HG03064 (cell line): ENCODE data around the gene PCBP2.

Experiments
- ATAC-seq: cut with Tn5 transposase; IDR thresholded peaks from one replicate; pipeline ENCODE4 v1.9.1; 2021; ENCODE audit warnings: low read depth; ENCODE audit not compliant: unreplicated experiment

The PCBP2 gene

DNA sequence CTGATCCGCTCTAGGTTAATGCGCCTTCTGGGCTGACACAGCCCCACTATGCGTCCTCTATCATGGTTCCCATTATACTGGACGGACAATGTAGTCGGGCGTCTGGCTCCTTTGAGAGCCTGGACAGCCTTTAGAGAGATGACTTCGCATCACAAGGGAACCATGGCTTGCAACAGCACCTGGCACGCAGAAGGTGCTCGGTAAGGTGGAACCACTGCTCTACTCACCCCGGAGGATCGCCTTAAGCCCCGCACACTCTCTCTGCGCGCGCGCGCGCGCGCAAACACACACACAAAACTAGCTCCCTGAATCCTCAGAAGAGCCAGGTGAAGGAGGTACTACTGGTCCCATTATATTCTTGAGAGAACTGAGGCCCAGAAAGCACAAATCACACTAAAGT lies 40.3 kb downstream of the PCBP2 start:
- no peak for ATAC-seq

DNA sequence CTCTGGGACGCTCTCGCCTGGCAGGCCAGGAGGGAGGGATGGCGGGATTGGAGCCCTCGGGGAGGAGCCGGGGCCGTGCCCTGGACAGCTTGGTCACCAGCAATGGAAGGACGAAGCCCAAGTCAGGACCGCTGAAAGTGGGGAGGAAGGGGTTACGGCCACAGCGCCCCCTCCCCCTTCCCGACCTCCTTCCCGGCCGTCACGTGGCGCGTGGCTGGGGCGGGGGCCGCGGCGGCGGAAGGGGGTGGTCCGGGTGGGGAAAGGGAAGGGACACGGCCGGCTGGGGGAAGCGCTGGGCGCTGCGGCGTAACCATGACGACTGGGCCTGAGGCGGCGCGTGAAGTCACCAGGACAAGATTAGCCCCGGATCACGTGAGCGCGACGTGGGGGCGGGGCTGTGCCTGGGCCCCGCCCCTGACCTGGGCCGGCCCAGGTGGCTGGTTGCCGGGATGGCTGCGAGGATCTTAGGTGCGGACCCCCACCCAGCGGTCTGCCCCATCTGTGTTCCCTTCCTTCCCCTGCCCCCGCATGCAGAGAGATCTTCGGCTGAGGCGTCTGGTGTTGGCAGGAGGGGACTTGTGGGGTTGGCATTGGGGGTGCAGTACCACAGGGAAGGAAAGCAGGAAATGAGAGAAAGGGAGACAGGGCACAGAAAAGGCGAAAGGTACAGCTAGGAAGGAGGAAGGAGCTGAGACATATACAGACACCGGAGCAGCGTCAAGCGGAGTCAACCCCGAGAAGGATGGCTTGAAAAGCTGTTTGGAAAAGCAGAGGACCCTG lies 41.1 kb downstream of the PCBP2 start:
- ATAC-seq: peak; percentile 81

DNA sequence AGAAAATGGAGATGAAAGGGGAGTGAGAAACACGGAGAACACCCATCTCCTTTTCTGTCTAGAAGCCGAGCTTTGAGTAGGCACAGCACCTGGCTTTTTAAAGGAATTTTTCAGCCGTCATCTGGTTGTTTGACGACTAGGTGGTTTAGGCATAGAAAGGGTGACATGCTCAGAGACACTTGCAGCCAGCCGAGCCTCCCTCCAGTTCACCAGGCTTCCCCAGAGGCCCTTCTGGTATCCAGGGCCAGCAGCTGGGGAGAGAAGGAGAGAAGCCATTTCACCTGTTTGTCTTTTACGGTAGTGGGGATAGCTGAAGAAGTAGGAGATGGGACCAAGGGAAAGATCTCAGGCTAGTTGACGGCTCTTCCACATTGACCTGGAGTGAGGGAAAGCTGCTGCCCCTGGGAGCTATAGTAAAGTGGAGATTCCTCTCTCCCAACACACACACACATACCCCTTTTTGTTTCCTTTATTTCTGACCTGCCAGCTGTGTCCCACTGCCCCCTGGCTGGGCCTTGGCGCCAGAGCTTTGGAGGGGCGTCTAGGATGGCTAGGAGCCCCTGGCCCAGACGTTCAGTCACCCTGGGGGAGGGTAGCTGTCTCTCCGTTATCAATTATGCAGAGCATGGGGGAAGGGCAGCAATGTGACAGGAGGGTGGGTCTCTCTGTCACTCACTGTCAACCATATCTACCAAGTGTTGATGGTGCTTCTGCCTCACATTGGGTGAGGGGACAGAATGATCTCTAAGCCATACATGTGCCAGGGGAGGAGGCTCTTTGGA lies 41.9 kb downstream of the PCBP2 start:
- ATAC-seq: no peak

- ATAC-seq: no peak
These were observed 44.2 kb downstream of the PCBP2 start for GRCh38 chr12:53495903-53496751.

DNA sequence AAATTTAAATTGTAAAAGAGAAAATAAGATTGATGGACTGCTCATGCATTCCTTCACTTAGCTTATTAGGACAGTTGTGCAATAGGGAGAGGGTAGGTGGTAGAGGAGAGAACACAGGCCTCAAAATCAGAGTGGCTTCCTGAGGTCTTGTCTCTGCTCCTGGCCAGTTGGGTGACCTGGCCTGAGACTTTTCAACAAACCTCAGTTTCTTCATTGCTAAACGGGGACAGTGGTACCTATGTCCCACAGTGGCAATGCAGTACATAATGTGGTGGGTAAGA lies 44.8 kb downstream of the PCBP2 start:
- ATAC-seq: no peak

- ATAC-seq: no peak
These were observed 45.6 kb downstream of the PCBP2 start for GRCh38 chr12:53497461-53497860.

DNA sequence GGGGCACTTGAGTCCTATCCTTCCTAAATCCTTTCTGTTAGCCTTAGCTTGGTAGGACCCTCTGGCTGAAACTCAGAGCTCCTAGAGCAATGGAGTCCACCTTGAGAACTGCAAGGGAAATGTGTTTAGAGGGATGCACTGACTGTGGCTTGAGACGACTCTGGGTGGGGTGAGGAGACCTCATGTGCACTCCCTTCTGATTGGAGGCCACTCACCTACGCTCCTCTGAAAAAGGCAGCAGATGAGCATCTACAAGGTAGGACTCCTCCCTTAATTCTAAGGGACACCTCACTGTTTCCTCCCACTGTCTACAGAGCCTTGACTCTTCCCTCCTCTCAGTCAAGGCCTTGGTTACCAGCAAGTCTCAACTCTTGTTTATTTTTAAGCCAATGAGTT lies 46.3 kb downstream of the PCBP2 start:
- ATAC-seq: no peak

- ATAC-seq: no peak
These were observed 47.6 kb downstream of the PCBP2 start, which contains the start of gene MAP3K12 for GRCh38 chr12:53499266-53500141. Gene MAP3K12 (minus strand): TSS chr12:53499458. CDS start chr12:53487391, 12,067 bp downstream.

- no peak for ATAC-seq
These were observed 48.4 kb downstream of the PCBP2 start for GRCh38 chr12:53500142-53500775.

GRCh38 chr12:53500776-53501614 lies 49.1 kb downstream of the PCBP2 start, which contains the start of gene TARBP2:
Gene TARBP2 (plus strand): TSS chr12:53501283. CDS start chr12:53501409, 126 bp downstream.
- ATAC-seq: peak; percentile 70

DNA sequence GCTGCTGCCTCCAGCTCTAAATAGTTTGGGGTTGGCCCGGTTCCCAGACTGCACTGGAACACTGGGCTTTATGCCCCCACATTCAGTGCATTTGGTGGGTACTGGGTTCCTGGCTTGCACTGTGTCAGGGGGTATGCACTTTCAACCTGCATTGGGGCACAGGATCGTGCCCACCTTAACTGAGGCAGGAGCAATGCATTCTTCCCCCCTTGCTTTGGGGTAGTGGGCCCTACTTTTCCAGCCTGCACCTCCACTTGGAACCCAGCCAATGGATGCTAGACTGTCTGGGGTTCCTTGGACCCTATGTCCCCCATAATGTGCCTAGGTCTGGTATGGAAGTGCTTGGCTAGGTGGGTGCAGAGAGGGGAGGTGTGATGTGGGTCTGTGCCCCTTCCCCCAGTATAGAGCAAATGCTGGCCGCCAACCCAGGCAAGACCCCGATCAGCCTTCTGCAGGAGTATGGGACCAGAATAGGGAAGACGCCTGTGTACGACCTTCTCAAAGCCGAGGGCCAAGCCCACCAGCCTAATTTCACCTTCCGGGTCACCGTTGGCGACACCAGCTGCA lies 49.8 kb downstream of the PCBP2 start:
- no peak for ATAC-seq

DNA sequence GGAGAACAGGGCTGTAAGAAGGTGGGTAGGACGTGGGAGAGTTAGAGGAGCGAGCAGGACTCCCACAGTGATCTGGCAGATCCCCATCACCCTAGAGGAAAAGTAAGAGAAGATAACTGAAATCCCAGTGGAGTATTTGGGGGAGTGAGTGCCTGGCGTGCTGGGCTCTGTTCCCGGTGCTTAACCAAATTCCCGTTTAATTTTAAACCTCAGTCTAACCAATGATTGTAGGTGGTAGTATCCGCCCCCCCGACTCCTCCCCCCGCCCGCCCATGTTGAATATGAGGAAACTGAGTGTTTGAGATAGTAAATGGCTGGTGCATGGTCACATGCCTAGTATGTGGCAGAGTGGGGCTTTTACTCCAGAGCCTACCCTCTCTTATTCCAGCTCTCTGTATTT lies 50.4 kb downstream of the PCBP2 start:
- ATAC-seq: no peak

- no peak for ATAC-seq
These were observed 51.3 kb downstream of the PCBP2 start for GRCh38 chr12:53502983-53503728.

DNA sequence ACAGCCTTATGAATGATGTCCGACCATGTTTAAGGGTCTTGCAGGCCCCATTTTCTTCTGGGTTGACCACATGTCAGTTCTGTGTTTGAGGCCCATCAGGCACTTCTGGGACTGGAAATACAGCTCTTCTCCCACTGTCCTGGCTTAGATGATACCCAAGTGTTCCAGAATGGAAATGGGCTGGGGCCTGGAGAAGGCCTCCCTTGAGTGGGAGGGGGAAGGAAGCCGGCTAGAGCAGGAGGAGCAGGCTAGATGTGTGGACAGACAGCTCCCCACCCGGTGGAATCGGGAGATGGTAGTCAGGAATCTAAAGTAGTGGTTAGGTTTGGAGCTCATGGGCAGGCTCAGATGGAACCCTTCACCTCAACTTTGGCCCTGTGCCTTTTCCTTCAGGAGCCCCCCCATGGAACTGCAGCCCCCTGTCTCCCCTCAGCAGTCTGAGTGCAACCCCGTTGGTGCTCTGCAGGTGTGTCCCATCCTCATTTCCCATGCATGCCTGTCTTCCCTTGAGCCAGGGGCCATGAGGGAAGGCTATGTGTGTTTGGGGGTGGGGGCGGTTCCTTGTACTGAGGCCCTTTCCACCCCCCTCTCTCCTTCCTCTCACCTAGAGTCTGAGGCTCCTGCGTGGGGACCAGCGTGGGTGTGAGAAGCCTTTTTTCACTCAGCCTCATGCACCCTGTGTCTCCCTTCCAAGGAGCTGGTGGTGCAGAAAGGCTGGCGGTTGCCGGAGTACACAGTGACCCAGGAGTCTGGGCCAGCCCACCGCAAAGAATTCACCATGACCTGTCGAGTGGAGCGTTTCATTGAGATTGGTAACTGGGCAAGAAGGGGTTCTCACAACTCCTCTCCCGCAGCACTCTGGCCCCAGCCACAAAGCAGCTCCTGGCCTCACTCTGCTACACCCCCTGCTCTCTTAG lies 52.4 kb downstream of the PCBP2 start:
- ATAC-seq: no peak

- ATAC-seq: no peak
These were observed 53.2 kb downstream of the PCBP2 start for GRCh38 chr12:53505086-53505485.

GRCh38 chr12:53505555-53506449 lies 53.9 kb downstream of the PCBP2 start:
- ATAC-seq: no peak
